Measurements from ENCODE around the gene ABLIM1.
A peak's percentile ranks its signal among the peaks of the same experiment; 100 is the strongest.

GRCh38 chr10:114471906-114472876 lies 185.9 kb downstream of the ABLIM1 start:
- no peak for TF ChIP-seq NR3C1 (CRISPR knock-in tag; conservative IDR thresholded peaks at IDR 0.05; ENCODE audit: low read depth)
- TF ChIP-seq IRF2 (CRISPR knock-in tag; IDR thresholded peaks at IDR 0.05; ENCODE audit: borderline replicate concordance, low read depth) = no peak
- no peak for TF ChIP-seq CBFB (CRISPR knock-in tag; IDR thresholded peaks at IDR 0.05; ENCODE audit: low read depth)
- no peak for TF ChIP-seq ESRRA (CRISPR knock-in tag; IDR thresholded peaks at IDR 0.05; ENCODE audit: borderline replicate concordance)
- no peak for TF ChIP-seq CTCF (IDR thresholded peaks at IDR 0.05)
- no peak for TF ChIP-seq MAX (CRISPR knock-in tag; IDR thresholded peaks at IDR 0.05)
- no peak for TF ChIP-seq MXD4 (CRISPR knock-in tag; IDR thresholded peaks at IDR 0.05; ENCODE audit: borderline replicate concordance)
- peak; percentile 65 for TF ChIP-seq USF2 (CRISPR knock-in tag; IDR thresholded peaks at IDR 0.05)
- TF ChIP-seq CDX4 (CRISPR knock-in tag; IDR thresholded peaks at IDR 0.05; ENCODE audit: borderline replicate concordance) = no peak
- no peak for TF ChIP-seq PREB (CRISPR knock-in tag; IDR thresholded peaks at IDR 0.05; ENCODE audit: borderline replicate concordance)
- TF ChIP-seq NR1H2 (CRISPR knock-in tag; IDR thresholded peaks at IDR 0.05) = no peak
- no peak for TF ChIP-seq NFE2L1 (CRISPR knock-in tag; IDR thresholded peaks at IDR 0.05)
- TF ChIP-seq FOXP4 (CRISPR knock-in tag; IDR thresholded peaks at IDR 0.05) = no peak
